HL-60 (cell line): ENCODE data around the gene PCDHB1.
"Not testable (repeated sequence)": the region's sequence is repeated elsewhere in the genome, so short reads cannot be mapped to it uniquely, and the experiment has no call there.

Experiments used
- GABPA ChIP-seq: IDR thresholded peaks from 2 replicates; pipeline ENCODE4 v1.6.1; 2012; ENCODE audit warnings: low read depth
- POLR2AphosphoS5 ChIP-seq: IDR thresholded peaks from 2 replicates; pipeline ENCODE4 v1.6.1; 2012; ENCODE audit warnings: low read depth
- SPI1 ChIP-seq: IDR thresholded peaks from 2 replicates; pipeline ENCODE4 v1.6.1; 2012; ENCODE audit warnings: low read depth, mild to moderate bottlenecking, borderline replicate concordance
- TF ChIP-seq, protein P1 (sequence below): IDR thresholded peaks from one replicate; pipeline ENCODE4 v1.5.1; 2011; ENCODE audit warnings: low read length, control low read depth, inconsistent platforms; ENCODE audit not compliant: insufficient read depth
- TF ChIP-seq, protein P2 (sequence below): IDR thresholded peaks from 2 replicates; pipeline ENCODE4 v1.6.1; 2012; ENCODE audit warnings: low read depth; ENCODE audit not compliant: insufficient replicate concordance

GRCh38 chr5:141096181-141096580 is 45.0 kb downstream of the PCDHB1 start:
- not testable (repeated sequence) for TF ChIP-seq GABPA, POLR2AphosphoS5, SPI1
- TF ChIP-seq, protein P1, sequence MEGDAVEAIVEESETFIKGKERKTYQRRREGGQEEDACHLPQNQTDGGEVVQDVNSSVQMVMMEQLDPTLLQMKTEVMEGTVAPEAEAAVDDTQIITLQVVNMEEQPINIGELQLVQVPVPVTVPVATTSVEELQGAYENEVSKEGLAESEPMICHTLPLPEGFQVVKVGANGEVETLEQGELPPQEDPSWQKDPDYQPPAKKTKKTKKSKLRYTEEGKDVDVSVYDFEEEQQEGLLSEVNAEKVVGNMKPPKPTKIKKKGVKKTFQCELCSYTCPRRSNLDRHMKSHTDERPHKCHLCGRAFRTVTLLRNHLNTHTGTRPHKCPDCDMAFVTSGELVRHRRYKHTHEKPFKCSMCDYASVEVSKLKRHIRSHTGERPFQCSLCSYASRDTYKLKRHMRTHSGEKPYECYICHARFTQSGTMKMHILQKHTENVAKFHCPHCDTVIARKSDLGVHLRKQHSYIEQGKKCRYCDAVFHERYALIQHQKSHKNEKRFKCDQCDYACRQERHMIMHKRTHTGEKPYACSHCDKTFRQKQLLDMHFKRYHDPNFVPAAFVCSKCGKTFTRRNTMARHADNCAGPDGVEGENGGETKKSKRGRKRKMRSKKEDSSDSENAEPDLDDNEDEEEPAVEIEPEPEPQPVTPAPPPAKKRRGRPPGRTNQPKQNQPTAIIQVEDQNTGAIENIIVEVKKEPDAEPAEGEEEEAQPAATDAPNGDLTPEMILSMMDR: not testable (repeated sequence)
- TF ChIP-seq, protein P2, sequence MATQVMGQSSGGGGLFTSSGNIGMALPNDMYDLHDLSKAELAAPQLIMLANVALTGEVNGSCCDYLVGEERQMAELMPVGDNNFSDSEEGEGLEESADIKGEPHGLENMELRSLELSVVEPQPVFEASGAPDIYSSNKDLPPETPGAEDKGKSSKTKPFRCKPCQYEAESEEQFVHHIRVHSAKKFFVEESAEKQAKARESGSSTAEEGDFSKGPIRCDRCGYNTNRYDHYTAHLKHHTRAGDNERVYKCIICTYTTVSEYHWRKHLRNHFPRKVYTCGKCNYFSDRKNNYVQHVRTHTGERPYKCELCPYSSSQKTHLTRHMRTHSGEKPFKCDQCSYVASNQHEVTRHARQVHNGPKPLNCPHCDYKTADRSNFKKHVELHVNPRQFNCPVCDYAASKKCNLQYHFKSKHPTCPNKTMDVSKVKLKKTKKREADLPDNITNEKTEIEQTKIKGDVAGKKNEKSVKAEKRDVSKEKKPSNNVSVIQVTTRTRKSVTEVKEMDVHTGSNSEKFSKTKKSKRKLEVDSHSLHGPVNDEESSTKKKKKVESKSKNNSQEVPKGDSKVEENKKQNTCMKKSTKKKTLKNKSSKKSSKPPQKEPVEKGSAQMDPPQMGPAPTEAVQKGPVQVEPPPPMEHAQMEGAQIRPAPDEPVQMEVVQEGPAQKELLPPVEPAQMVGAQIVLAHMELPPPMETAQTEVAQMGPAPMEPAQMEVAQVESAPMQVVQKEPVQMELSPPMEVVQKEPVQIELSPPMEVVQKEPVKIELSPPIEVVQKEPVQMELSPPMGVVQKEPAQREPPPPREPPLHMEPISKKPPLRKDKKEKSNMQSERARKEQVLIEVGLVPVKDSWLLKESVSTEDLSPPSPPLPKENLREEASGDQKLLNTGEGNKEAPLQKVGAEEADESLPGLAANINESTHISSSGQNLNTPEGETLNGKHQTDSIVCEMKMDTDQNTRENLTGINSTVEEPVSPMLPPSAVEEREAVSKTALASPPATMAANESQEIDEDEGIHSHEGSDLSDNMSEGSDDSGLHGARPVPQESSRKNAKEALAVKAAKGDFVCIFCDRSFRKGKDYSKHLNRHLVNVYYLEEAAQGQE: not testable (repeated sequence)
